Measurements from ENCODE around the gene AUP1. TPM values are rescaled to one million over a fixed set of nuclear protein-coding genes. Genes with fewer than 3 reads are reported as not detected.

AUP1 gene
- total and polyA plus RNA-seq, 2 donors (not counting 3 experiments of a cell fraction or from before 2014, with no cell fraction given) = 103 to 187 TPM

- H3K9me3 ChIP-seq (replicated peaks; ENCODE audit: control insufficient read depth, insufficient read depth, low read length) = no peaks in the 10 kb centered on the region
- H3K4me1 ChIP-seq (ENCODE audit: control insufficient read depth, extremely low read depth, insufficient read depth, low read length) = peaks cover 14% of the 10 kb centered on the region
- TF ChIP-seq EZH2 (IDR thresholded peaks at IDR 0.05; ENCODE audit: borderline replicate concordance, low read depth, low read length, severe bottlenecking) = peak; percentile 53
- no peak for TF ChIP-seq POLR2A (IDR thresholded peaks at IDR 0.05; ENCODE audit: low read depth, low read length)
- FAIRE-seq (no peak), DNase-seq (ENCODE audit: low read depth, low spot score) (no peak)
- no peaks in the 10 kb centered on the region for H3K9me1 ChIP-seq (replicated peaks; ENCODE audit: control insufficient read depth, extremely low read depth, insufficient read depth, low read length)
- intact Hi-C loops (cut with micrococcal nuclease) (loop anchor here (1.0 kb wide), 1 partner anchor 19 kb away; the partner anchor contains the start of genes AUP1 and HTRA2), dilution Hi-C loops (cut with MboI; ENCODE audit: extremely low pct_ligation_motif_present, low sequenced_read_pairs) (no loop called here)
- H3K9ac ChIP-seq (replicated peaks; ENCODE audit: extremely low read depth, insufficient read depth, low read length) = peak overlapping the region; percentile 55
- peak overlapping the region; percentile 42 to 84 (median 66) for H3K4me3 ChIP-seq (replicated peaks in 1 of 3; ENCODE audit: insufficient read depth in 1 of 3, low read depth in 1 of 3, low read length in 3 of 3)
- no peaks in the 10 kb centered on the region for H3K79me2 ChIP-seq (ENCODE audit: control insufficient read depth, insufficient read depth, low read length)
- peak overlapping the region; percentile 82 for H3K4me2 ChIP-seq (ENCODE audit: insufficient read depth, low read length)
- POLR2A ChIA-PET = no interaction called here
- peaks cover 12 to 24% of the 10 kb centered on the region in 2 experiments for H3K27me3 ChIP-seq (ENCODE audit: control insufficient read depth in 2 of 2, insufficient read depth in 2 of 2, low read length in 2 of 2)
- H2AFZ ChIP-seq (ENCODE audit: low read depth, low read length) = peak overlapping the region; percentile 94
- CTCF ChIA-PET = interaction anchor here (0.9 kb wide), 1 partner anchor 16 kb away, joined by 3 read pairs; no protein-coding TSS in a partner anchor
- no peaks in the 10 kb centered on the region for H4K20me1 ChIP-seq (replicated peaks; ENCODE audit: control insufficient read depth, extremely low read depth, insufficient read depth, low read length)
- no TSS peak for BruUV-seq (replicated peaks)
- H3K36me3 ChIP-seq (ENCODE audit: control insufficient read depth in 2 of 2, extremely low read depth in 1 of 2, insufficient read depth in 2 of 2, low read length in 2 of 2) = no peaks in the 10 kb centered on the region
- no peak overlapping the region for H3K27ac ChIP-seq (ENCODE audit: insufficient read depth, low read depth, low read length)
Observed at GRCh38 chr2:74548285-74548899, 18.9 kb upstream of the AUP1 start.

GRCh38 chr2:74546004-74546403 is 16.5 kb upstream of the AUP1 start:
- Histone ChIP-seq H3K9me1 (replicated peaks; ENCODE audit: control insufficient read depth, extremely low read depth, insufficient read depth, low read length) (no peaks in the 10 kb centered on the region), H3K9ac (replicated peaks; ENCODE audit: extremely low read depth, insufficient read depth, low read length) (no peak overlapping the region), H3K79me2 (ENCODE audit: control insufficient read depth, insufficient read depth, low read length) (no peaks in the 10 kb centered on the region), H3K4me1 (ENCODE audit: control insufficient read depth, extremely low read depth, insufficient read depth, low read length) (peaks cover 14% of the 10 kb centered on the region), H3K27me3 (ENCODE audit: control insufficient read depth in 2 of 2, insufficient read depth in 2 of 2, low read length in 2 of 2) (peaks cover 15 to 26% of the 10 kb centered on the region in 2 experiments), H2AFZ (ENCODE audit: low read depth, low read length) (no peak overlapping the region), H4K20me1 (replicated peaks; ENCODE audit: control insufficient read depth, extremely low read depth, insufficient read depth, low read length) (no peaks in the 10 kb centered on the region), H3K27ac (ENCODE audit: insufficient read depth, low read depth, low read length) (no peak overlapping the region), H3K36me3 (ENCODE audit: control insufficient read depth in 2 of 2, extremely low read depth in 1 of 2, insufficient read depth in 2 of 2, low read length in 2 of 2) (no peaks in the 10 kb centered on the region), H3K4me3 (replicated peaks in 1 of 3; ENCODE audit: insufficient read depth in 1 of 3, low read depth in 1 of 3, low read length in 3 of 3) (no peak overlapping the region), H3K9me3 (replicated peaks; ENCODE audit: control insufficient read depth, insufficient read depth, low read length) (no peaks in the 10 kb centered on the region), H3K4me2 (ENCODE audit: insufficient read depth, low read length) (no peak overlapping the region)
- no peak for TF ChIP-seq MYC (IDR thresholded peaks at IDR 0.05; ENCODE audit: low read depth, low read length)
- no peak for TF ChIP-seq MAX (IDR thresholded peaks at IDR 0.05; ENCODE audit: insufficient read depth, insufficient read length)
- no peak for TF ChIP-seq FOS (IDR thresholded peaks at IDR 0.05; ENCODE audit: borderline replicate concordance, insufficient read depth, low read length)
- no peak for TF ChIP-seq EZH2 (IDR thresholded peaks at IDR 0.05; ENCODE audit: borderline replicate concordance, low read depth, low read length, severe bottlenecking)
- no peak for TF ChIP-seq POLR2AphosphoS5 (IDR thresholded peaks at IDR 0.05; ENCODE audit: insufficient read depth, low read depth, low read length)
- TF ChIP-seq CTCF (IDR thresholded peaks at IDR 0.05; ENCODE audit: extremely low read depth in 1 of 2, insufficient read depth in 1 of 2, low read depth in 1 of 2, low read length in 2 of 2) = no peak
- TF ChIP-seq POLR2A (IDR thresholded peaks at IDR 0.05; ENCODE audit: low read depth, low read length) = no peak
- no peak for TF ChIP-seq GATA2 (IDR thresholded peaks at IDR 0.05; ENCODE audit: insufficient read depth, insufficient read length, low read depth, low read length)
- no peak for TF ChIP-seq JUN (IDR thresholded peaks at IDR 0.05; ENCODE audit: borderline replicate concordance, insufficient read depth, insufficient read length, low read depth)
- ChIA-PET CTCF (interaction anchor here (3.3 kb wide), 1 partner anchor 13 kb away, joined by 15 read pairs; no protein-coding TSS in a partner anchor), POLR2A (no interaction called here)
- no peak for DNase-seq (ENCODE audit: low read depth, low spot score)
- intact Hi-C loops (cut with micrococcal nuclease) = no loop called here
- FAIRE-seq = no peak
- BruUV-seq (replicated peaks) = no TSS peak
- dilution Hi-C loops (cut with MboI; ENCODE audit: extremely low pct_ligation_motif_present, low sequenced_read_pairs) = no loop called here

All from endothelial cell of umbilical vein (primary cell).